ENCODE data around the gene IFITM5. TPM values are rescaled to one million over a fixed set of nuclear protein-coding genes. Genes with fewer than 3 reads are reported as not detected.
A peak's percentile ranks its signal among the peaks of the same experiment; 100 is the strongest.
"Not testable (repeated sequence)": the region's sequence is repeated elsewhere in the genome, so short reads cannot be mapped to it uniquely, and the experiment has no call there.

The IFITM5 gene
- total and polyA plus RNA-seq, 9 of the 15 experiments (the other 6 are each of a cell fraction or from before 2014, with no cell fraction given): 0.19 TPM; not detected in 8

GRCh38 chr11:318405-319120 lies 19.2 kb upstream of the IFITM5 start:
- POLR2A ChIA-PET: interaction anchor here (0.9 to 2.0 kb wide), 2 partner anchors 9 to 12 kb away, joined by 6 to 10 read pairs; no protein-coding TSS in a partner anchor
- peaks cover 63% of the 10 kb centered on the region for H3K79me2 ChIP-seq (ENCODE audit: control insufficient read depth, insufficient read depth, low read length)
- in situ Hi-C loops (cut with MboI); DNase-seq (ENCODE audit: extremely low read depth in 1 of 4, low spot score in 3 of 4); H3K27me3 ChIP-seq (ENCODE audit: control insufficient read depth in 2 of 2, insufficient read depth in 2 of 2, low read length in 2 of 2); FAIRE-seq; CTCF ChIA-PET (ENCODE audit: low intra/inter-chr PET ratio); H4K20me1 ChIP-seq (replicated peaks; ENCODE audit: control insufficient read depth, insufficient read depth, low read length); H3K9me1 ChIP-seq (ENCODE audit: control insufficient read depth, insufficient read depth, low read length); H3K9me3 ChIP-seq (replicated peaks; ENCODE audit: control insufficient read depth, insufficient read depth, low read depth, low read length); BruUV-seq (replicated peaks); H2AFZ ChIP-seq (ENCODE audit: low read depth, low read length); intact Hi-C loops (cut with micrococcal nuclease): not testable (repeated sequence)
- WGBS (ENCODE audit: insufficient coverage, low coverage, missing lambda C conversion rate): 1% methylated on average over 7 of the region's 79 CpGs
- H3K4me2 ChIP-seq (ENCODE audit: insufficient read depth, low read length): peak overlapping the region; percentile 70
- H3K4me3 ChIP-seq: peak overlapping the region; percentile 27
- H3K27ac ChIP-seq (ENCODE audit: extremely low read depth, low read depth, low read length): peak overlapping the region; percentile 62; the same call in 1 of the 3 replicates
- H3K4me1 ChIP-seq (replicated peaks in 1 of 2; ENCODE audit: control insufficient read depth in 2 of 2, insufficient read depth in 2 of 2, low read length in 2 of 2): peaks cover 12 to 44% of the 10 kb centered on the region in 2 experiments
- peak overlapping the region; percentile 68 to 87 for H3K9ac ChIP-seq (ENCODE audit: insufficient read depth in 1 of 2, low read depth in 2 of 2, low read length in 2 of 2)
- TF ChIP-seq VEZF1 (CRISPR knock-in tag; IDR thresholded peaks at IDR 0.05) (0 out of 2 replicates have a peak, but pooled peaks have one; percentile 16), RBFOX2 (IDR thresholded peaks at IDR 0.05; ENCODE audit: low read depth, low read length) (peak; percentile 57), POLR2G (IDR thresholded peaks at IDR 0.05; ENCODE audit: low read depth, low read length) (peak; percentile 61; the same call in 1 of the 2 replicates)
- peak; percentile 50 for ATAC-seq
- H3K36me3 ChIP-seq (ENCODE audit: control insufficient read depth, insufficient read depth, low read length): peaks cover 29% of the 10 kb centered on the region; the same call in 1 of the 3 replicates

Data from K562 (cell line).